Astrocyte (in vitro differentiated cells and primary cell): ENCODE measurements around the gene TENM3. TPM values are rescaled to one million over a fixed set of nuclear protein-coding genes. Genes with fewer than 3 reads are reported as not detected.

Experiments
- DNase-seq: peaks from one replicate; pipeline ENCODE4 v3.0.0-alpha.2; 2010; ENCODE audit warnings: low read depth
- FAIRE-seq: peaks from 2 replicates; lab custom pipeline; 2011; peaks lifted over from hg19 to GRCh38; lab: Jason Lieb, UNC
- H2AFZ ChIP-seq: 2 replicates; pipeline ENCODE4 v1.6.0; 2012; ENCODE audit warnings: low read depth, low read length, inconsistent platforms
- H3K27ac ChIP-seq: 2 replicates; pipeline ENCODE4 v1.5.1; 2011; ENCODE audit warnings: low read depth, low read length, inconsistent platforms
- H3K27me3 ChIP-seq: 2 replicates; pipeline ENCODE4 v1.6.0; 2011; ENCODE audit warnings: low read length, inconsistent platforms; ENCODE audit not compliant: insufficient read depth
- H3K36me3 ChIP-seq: 2 replicates; pipeline ENCODE4 v1.5.1; 2011; ENCODE audit warnings: low read length, inconsistent platforms; ENCODE audit not compliant: insufficient read depth
- H3K4me1 ChIP-seq: 2 replicates; pipeline ENCODE4 v1.5.1; 2011; ENCODE audit warnings: low read length, inconsistent platforms; ENCODE audit not compliant: insufficient read depth
- H3K4me2 ChIP-seq: 2 replicates; pipeline ENCODE4 v1.6.0; 2012; ENCODE audit warnings: low read length, inconsistent platforms
- H3K4me3 ChIP-seq: 2 replicates; pipeline ENCODE4 v1.5.1; 2011; ENCODE audit warnings: low read depth, mild to moderate bottlenecking, low read length, inconsistent platforms; ENCODE audit not compliant: insufficient read depth
- H3K79me2 ChIP-seq: 2 replicates; pipeline ENCODE4 v1.6.0; 2012; ENCODE audit warnings: mild to moderate bottlenecking, low read length, inconsistent platforms; ENCODE audit not compliant: insufficient read depth
- H3K9ac ChIP-seq: 2 replicates; pipeline ENCODE4 v1.6.0; 2012; ENCODE audit warnings: mild to moderate bottlenecking, low read length, inconsistent platforms
- H3K9me3 ChIP-seq: 2 replicates; pipeline ENCODE4 v1.5.1; 2012; ENCODE audit warnings: low read depth, mild to moderate bottlenecking, low read length, inconsistent platforms; ENCODE audit not compliant: insufficient read depth
- H4K20me1 ChIP-seq: 2 replicates; pipeline ENCODE4 v1.6.0; 2012; ENCODE audit warnings: low read length, inconsistent platforms; ENCODE audit not compliant: insufficient read depth
- H3K27ac Mint-ChIP-seq: one replicate; pipeline ENCODE4 v1.8.0; 2021; ENCODE audit warnings: mild to moderate bottlenecking, mixed read lengths; ENCODE audit not compliant: unreplicated experiment
- H3K27me3 Mint-ChIP-seq: one replicate; pipeline ENCODE4 v1.8.0; 2021; ENCODE audit warnings: low read depth, mixed read lengths; ENCODE audit not compliant: unreplicated experiment
- H3K36me3 Mint-ChIP-seq: one replicate; pipeline ENCODE4 v1.8.0; 2021; ENCODE audit warnings: low read depth, mixed read lengths; ENCODE audit not compliant: unreplicated experiment
- H3K4me1 Mint-ChIP-seq: one replicate; pipeline ENCODE4 v1.8.0; 2021; ENCODE audit warnings: low read depth, mixed read lengths; ENCODE audit not compliant: unreplicated experiment
- H3K4me3 Mint-ChIP-seq: one replicate; pipeline ENCODE4 v1.8.0; 2021; ENCODE audit warnings: mild to moderate bottlenecking, moderate library complexity, mixed read lengths; ENCODE audit not compliant: unreplicated experiment
- H3K9me3 Mint-ChIP-seq: one replicate; pipeline ENCODE4 v1.8.0; 2021; ENCODE audit warnings: mild to moderate bottlenecking, mixed read lengths; ENCODE audit not compliant: unreplicated experiment
- CTCF ChIP-seq: IDR thresholded peaks from 2 replicates; pipeline ENCODE4 v1.5.1; 2011; ENCODE audit warnings: low read depth, mild to moderate bottlenecking, inconsistent platforms, low read length, moderate library complexity; ENCODE audit not compliant: insufficient read depth
- EZH2 ChIP-seq: IDR thresholded peaks from 2 replicates; pipeline ENCODE4 v1.6.1; 2012; ENCODE audit warnings: mild to moderate bottlenecking, low read length, inconsistent platforms; ENCODE audit not compliant: insufficient read depth
- total RNA-seq: library from RNA; stranded (reverse); gene quantifications from 2 replicates; pipeline ENCODE4 v1.2.1, GENCODE V29; 2021

Gene TENM3
- total RNA-seq, 1 donor from 2014 or later = 127 TPM

- Mint-ChIP-seq H3K4me3 (no peak overlapping the region), H3K27ac (no peak overlapping the region), H3K4me1 (no peaks in the 10 kb centered on the region), H3K9me3 (no peaks in the 10 kb centered on the region), H3K27me3 (no peaks in the 10 kb centered on the region), H3K36me3 (peaks cover 3% of the 10 kb centered on the region)
- Histone ChIP-seq H3K79me2 (no peaks in the 10 kb centered on the region), H3K27me3 (no peaks in the 10 kb centered on the region), H3K9ac (no peak overlapping the region), H2AFZ (no peak overlapping the region), H3K4me1 (no peaks in the 10 kb centered on the region), H3K4me2 (no peak overlapping the region), H3K27ac (no peak overlapping the region), H3K4me3 (no peak overlapping the region), H3K36me3 (no peaks in the 10 kb centered on the region), H3K9me3 (no peaks in the 10 kb centered on the region), H4K20me1 (no peaks in the 10 kb centered on the region)
- FAIRE-seq (no peak), DNase-seq (no peak)
- TF ChIP-seq EZH2 (no peak), CTCF (no peak)
Observed at GRCh38 chr4:182699795-182700194, 456.6 kb downstream of the TENM3 start.

- Mint-ChIP-seq H3K9me3 (no peaks in the 10 kb centered on the region), H3K36me3 (peaks cover 3% of the 10 kb centered on the region), H3K4me1 (no peaks in the 10 kb centered on the region), H3K4me3 (no peak overlapping the region), H3K27me3 (no peaks in the 10 kb centered on the region), H3K27ac (no peak overlapping the region)
- Histone ChIP-seq H3K4me3 (no peak overlapping the region), H2AFZ (no peak overlapping the region), H3K36me3 (no peaks in the 10 kb centered on the region), H3K27ac (no peak overlapping the region), H3K9ac (no peak overlapping the region), H3K9me3 (no peaks in the 10 kb centered on the region), H3K4me1 (no peaks in the 10 kb centered on the region), H4K20me1 (no peaks in the 10 kb centered on the region), H3K79me2 (no peaks in the 10 kb centered on the region), H3K27me3 (no peaks in the 10 kb centered on the region), H3K4me2 (no peak overlapping the region)
- no peak for FAIRE-seq
- TF ChIP-seq CTCF (no peak), EZH2 (no peak)
- DNase-seq = no peak
Observed at GRCh38 chr4:182700362-182701160, 457.4 kb downstream of the TENM3 start.

- Histone ChIP-seq H3K27me3 (no peaks in the 10 kb centered on the region), H3K4me1 (no peaks in the 10 kb centered on the region), H3K79me2 (no peaks in the 10 kb centered on the region), H3K27ac (no peak overlapping the region), H4K20me1 (no peaks in the 10 kb centered on the region), H3K36me3 (no peaks in the 10 kb centered on the region), H3K4me2 (no peak overlapping the region), H3K9me3 (no peaks in the 10 kb centered on the region), H3K9ac (no peak overlapping the region), H2AFZ (no peak overlapping the region), H3K4me3 (no peak overlapping the region)
- TF ChIP-seq CTCF (no peak), EZH2 (no peak)
- no peaks in the 10 kb centered on the region for H3K27me3 Mint-ChIP-seq
- no peaks in the 10 kb centered on the region for H3K4me1 Mint-ChIP-seq
- FAIRE-seq (no peak), DNase-seq (no peak)
- no peaks in the 10 kb centered on the region for H3K36me3 Mint-ChIP-seq
- no peak overlapping the region for H3K4me3 Mint-ChIP-seq
- no peak overlapping the region for H3K27ac Mint-ChIP-seq
- no peaks in the 10 kb centered on the region for H3K9me3 Mint-ChIP-seq
Observed at GRCh38 chr4:182704077-182704476, 460.9 kb downstream of the TENM3 start.
